CD4-positive, alpha-beta T cell (primary cell): ENCODE data around the gene EEF1G. TPM values are rescaled to one million over a fixed set of nuclear protein-coding genes. Genes with fewer than 3 reads are reported as not detected.

Source experiments
- ATAC-seq: fragments of 200-7000 bp; cut with Tn5 transposase; one replicate; pipeline ENCODE4 v1.10.0; 2022; ENCODE audit warnings: mild to moderate bottlenecking; ENCODE audit not compliant: poor library complexity
- CTCF ChIA-PET: fragments of 350-600 bp; sonication (Branson Sonifier 250); formaldehyde crosslinking; loops from one replicate; lab custom pipeline; 2021; ENCODE audit warnings: antibody characterized with exemption, inconsistent platforms; lab: Charles Lee
- POLR2A ChIA-PET: fragments of 350-600 bp; sonication (Branson Sonifier 250); formaldehyde crosslinking; loops from one replicate; lab custom pipeline; 2021; ENCODE audit warnings: antibody characterized with exemption, inconsistent platforms; lab: Charles Lee
- DNase-seq, 14 experiments: peaks; one replicate each; pipeline ENCODE4 v3.0.0-alpha.2; 2013 to 2020; ENCODE audit warnings: mixed read lengths in 2 of 14
- H3K27ac ChIP-seq, 2 donors: one replicate each; pipeline versions ENCODE4 v1.5.1 to v1.7.0; 2013; ENCODE audit warnings: low read length in 2 of 2, low read depth in 1 of 2, mild to moderate bottlenecking in 1 of 2
- H3K27me3 ChIP-seq, 2 experiments: 1 replicate in 1 of 2; 2 replicates in 1 of 2; pipeline versions ENCODE4 v1.6.1 to v1.7.0; 2013; ENCODE audit warnings: low read length in 2 of 2, control low read depth in 1 of 2, mild to moderate bottlenecking in 1 of 2, moderate library complexity in 1 of 2; ENCODE audit not compliant: insufficient read depth in 2 of 2, control insufficient read depth in 1 of 2
- H3K36me3 ChIP-seq: one replicate; pipeline ENCODE4 v1.6.1; 2013; ENCODE audit warnings: low read length, control low read depth; ENCODE audit not compliant: insufficient read depth
- H3K4me1 ChIP-seq: one replicate; pipeline ENCODE4 v1.6.1; 2013; ENCODE audit warnings: low read length, control low read depth; ENCODE audit not compliant: insufficient read depth
- H3K4me3 ChIP-seq: one replicate; pipeline ENCODE4 v1.5.1; 2013; ENCODE audit warnings: mild to moderate bottlenecking, low read length, moderate library complexity
- H3K9me3 ChIP-seq, 2 experiments: 1 replicate in 1 of 2; 2 replicates in 1 of 2; pipeline versions ENCODE4 v1.6.1 to v1.7.0; 2013; ENCODE audit warnings: low read length in 2 of 2, mild to moderate bottlenecking in 2 of 2, control low read depth in 1 of 2, moderate library complexity in 1 of 2; ENCODE audit not compliant: control insufficient read depth in 1 of 2, insufficient read depth in 1 of 2
- H3K27ac Mint-ChIP-seq: one replicate; pipeline ENCODE4 v1.8.0; 2020; ENCODE audit warnings: mixed read lengths
- H3K27me3 Mint-ChIP-seq: one replicate; pipeline ENCODE4 v1.8.0; 2021; ENCODE audit warnings: mixed read lengths
- H3K36me3 Mint-ChIP-seq: one replicate; pipeline ENCODE4 v1.8.0; 2021; ENCODE audit warnings: low read depth, mixed read lengths
- H3K4me1 Mint-ChIP-seq: one replicate; pipeline ENCODE4 v1.8.0; 2021; ENCODE audit warnings: low read depth, mixed read lengths
- H3K4me3 Mint-ChIP-seq: one replicate; pipeline ENCODE4 v1.8.0; 2020; ENCODE audit warnings: mild to moderate bottlenecking, mixed read lengths
- H3K9me3 Mint-ChIP-seq: one replicate; pipeline ENCODE4 v1.8.0; 2020; ENCODE audit warnings: mixed read lengths
- CTCF ChIP-seq: fragments of 200-600 bp; IDR thresholded peaks from one replicate; pipeline ENCODE4 v1.8.0; 2022; ENCODE audit warnings: antibody characterized with exemption, mild to moderate bottlenecking
- intact Hi-C, 2 experiments: fragments of 100-400 bp; cut with DNase I in 1 of 2; cut with micrococcal nuclease in 1 of 2; formaldehyde crosslinking; loops; one replicate each; pipeline versions ENCODE4 v1.15.1 to v1.9.0; 2023 to 2025; cut with DNase I, micrococcal nuclease
- total RNA-seq, 174 experiments: library from RNA in 2 of 174; stranded (reverse) in 2 of 174; gene quantifications; one replicate each; pipeline ENCODE4 v1.2.3 and lab custom pipeline; 2021 to 2026

EEF1G gene
- total RNA-seq, 2 experiments from 2014 or later: 2,181 to 2,269 TPM

DNA sequence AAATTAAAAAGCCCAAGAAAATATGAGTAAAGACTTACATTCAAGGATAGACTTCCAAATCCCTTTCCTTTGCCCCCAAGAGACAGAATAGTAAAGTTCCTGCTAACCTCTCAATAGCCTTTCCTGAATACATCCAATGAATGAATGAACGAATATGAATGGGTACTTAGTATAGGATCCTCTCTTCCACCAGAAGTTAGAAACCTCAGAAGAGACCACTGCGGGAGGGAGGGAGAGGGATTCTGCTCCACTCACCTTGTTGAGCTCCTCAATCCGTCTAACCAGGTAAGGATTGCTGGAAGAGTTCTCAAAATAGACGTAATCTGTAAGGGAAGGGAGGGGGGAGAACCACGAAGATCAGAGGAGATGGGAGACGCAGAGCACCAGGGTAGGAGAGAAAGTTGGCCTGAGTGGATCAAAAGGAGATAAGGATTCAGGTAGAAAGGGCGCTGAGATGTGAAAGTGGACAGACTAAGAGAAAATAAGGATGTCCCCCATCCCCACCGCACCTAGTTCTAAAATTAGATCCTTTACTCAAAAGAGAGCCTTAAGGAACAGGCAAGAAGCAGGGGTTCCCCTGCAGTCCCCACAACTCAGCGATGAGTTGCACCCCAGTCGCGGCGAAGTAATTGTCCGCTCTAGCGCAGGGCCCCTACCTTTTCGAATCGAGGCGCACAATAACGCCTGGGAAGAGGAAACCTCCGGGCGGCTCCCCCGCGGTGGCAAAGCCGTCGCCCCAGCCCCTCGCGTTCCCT, 26.9 kb upstream of the EEF1G start:
- peak overlapping the region; percentile 94 for H3K4me3 Mint-ChIP-seq
- H3K4me1 Mint-ChIP-seq: peaks cover 58% of the 10 kb centered on the region
- intact Hi-C loops: loop anchor here (1.0 to 10.0 kb wide), 4 partner anchors 8 to 164 kb away; partner anchors contain the start of genes GANAB (in 1 of the 2), POLR2G (in 1 of the 2) and TUT1 (in 1 of the 2)
- ChIA-PET POLR2A (interaction anchor here (1.2 to 4.1 kb wide), 22 partner anchors 9 to 255 kb away, joined by 3 to 177 read pairs (median 14); partner anchors contain the start of genes B3GAT3, C11orf98, CSKMT and EEF1G), CTCF (interaction anchor here (0.6 to 2.8 kb wide), 3 partner anchors 8 to 94 kb away, joined by 3 to 13 read pairs (median 4); partner anchors contain the start of gene TUT1)
- Histone ChIP-seq H3K4me1 (peaks cover 49% of the 10 kb centered on the region), H3K36me3 (peaks cover 57% of the 10 kb centered on the region), H3K4me3 (peak overlapping the region; percentile 100), H3K27me3 (no peaks in the 10 kb centered on the region), H3K9me3 (no peaks in the 10 kb centered on the region), H3K27ac (peak overlapping the region; percentile 85 to 94)
- no peak for TF ChIP-seq CTCF
- peaks cover 81% of the 10 kb centered on the region for H3K36me3 Mint-ChIP-seq
- peak in 3 of 14 experiments; percentile 17 to 25 (median 21) for DNase-seq
- no peaks in the 10 kb centered on the region for H3K27me3 Mint-ChIP-seq
- H3K9me3 Mint-ChIP-seq: no peaks in the 10 kb centered on the region
- no peak for ATAC-seq
- peak overlapping the region; percentile 93 for H3K27ac Mint-ChIP-seq

- Histone ChIP-seq H3K4me1 (peaks cover 49% of the 10 kb centered on the region), H3K4me3 (peak overlapping the region; percentile 100), H3K27ac (peak overlapping the region; percentile 85 to 94), H3K9me3 (no peaks in the 10 kb centered on the region), H3K27me3 (no peaks in the 10 kb centered on the region), H3K36me3 (peaks cover 57% of the 10 kb centered on the region)
- no peak for ATAC-seq
- Mint-ChIP-seq H3K27me3 (no peaks in the 10 kb centered on the region), H3K4me3 (peak overlapping the region; percentile 94), H3K4me1 (peaks cover 64% of the 10 kb centered on the region), H3K9me3 (no peaks in the 10 kb centered on the region), H3K27ac (peak overlapping the region; percentile 93), H3K36me3 (peaks cover 81% of the 10 kb centered on the region)
- DNase-seq: peak in 3 of 14 experiments; percentile 23 to 69 (median 58)
- POLR2A ChIA-PET: interaction anchor here (0.8 to 4.1 kb wide), 25 partner anchors 8 to 256 kb away, joined by 3 to 177 read pairs (median 10); partner anchors contain the start of genes B3GAT3, C11orf98, CSKMT and EEF1G
- intact Hi-C loops: loop anchor here (1.0 to 10.0 kb wide), 5 partner anchors 8 to 281 kb away; partner anchors contain the start of genes GANAB (in 1 of the 2), POLR2G (in 1 of the 2) and SLC3A2 (in 1 of the 2)
- CTCF ChIA-PET: interaction anchor here (2.8 kb wide), 1 partner anchor 8 kb away, joined by 13 read pairs; the partner anchor contains the start of gene TUT1
- no peak for TF ChIP-seq CTCF
These were observed 26.2 kb upstream of the EEF1G start for GRCh38 chr11:62599901-62600300.

DNA sequence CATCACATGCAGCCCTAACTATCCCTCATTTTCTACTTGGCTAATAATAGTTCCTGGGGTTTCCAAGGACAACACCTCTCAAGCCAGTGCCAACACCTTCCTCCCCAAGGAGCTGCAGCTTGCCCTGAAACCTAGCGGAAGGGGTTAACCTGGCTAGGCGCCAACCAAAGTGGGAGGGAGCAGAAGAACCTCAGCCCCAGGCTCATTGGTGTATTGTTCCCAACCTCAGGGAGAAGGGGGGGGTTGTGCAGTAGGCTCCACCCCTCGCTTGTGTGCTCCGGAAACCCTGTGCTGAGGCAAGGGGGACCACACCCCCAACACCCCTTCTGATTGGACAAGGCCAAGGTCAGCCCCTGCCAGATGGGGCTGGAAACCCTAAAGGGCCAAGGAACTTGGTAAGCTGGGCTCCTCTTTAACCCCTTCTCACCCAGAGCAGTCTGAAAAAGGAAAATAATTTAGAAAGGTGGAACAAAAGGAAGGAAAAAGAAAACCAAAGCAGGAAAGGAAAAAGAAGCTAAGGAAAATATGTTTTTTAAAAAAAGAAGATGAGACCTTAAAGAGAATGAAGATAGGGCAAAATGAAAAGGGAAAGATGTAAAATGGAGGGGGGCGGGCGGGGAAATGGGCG, 25.5 kb upstream of the EEF1G start:
- Mint-ChIP-seq H3K27me3 (no peaks in the 10 kb centered on the region), H3K9me3 (no peaks in the 10 kb centered on the region), H3K4me1 (peaks cover 71% of the 10 kb centered on the region), H3K27ac (peak overlapping the region; percentile 93), H3K4me3 (peak overlapping the region; percentile 94), H3K36me3 (peaks cover 85% of the 10 kb centered on the region)
- Histone ChIP-seq H3K9me3 (no peaks in the 10 kb centered on the region), H3K27me3 (no peaks in the 10 kb centered on the region), H3K4me3 (peak overlapping the region; percentile 100), H3K4me1 (peaks cover 50% of the 10 kb centered on the region), H3K27ac (peak overlapping the region; percentile 85 to 94), H3K36me3 (peaks cover 57% of the 10 kb centered on the region)
- CTCF ChIA-PET: no interaction called here
- DNase-seq (peak; percentile 90 to 99 (median 96)), ATAC-seq (peak; percentile 73)
- POLR2A ChIA-PET: interaction anchor here (0.6 to 4.1 kb wide), 24 partner anchors 7 to 281 kb away, joined by 3 to 177 read pairs (median 7); partner anchors contain the start of genes B3GAT3, C11orf98, CSKMT and EEF1G
- intact Hi-C loops: loop anchor here (2.0 to 5.0 kb wide), 2 partner anchors 263 to 282 kb away; partner anchors contain the start of gene SLC3A2 (in 1 of the 2)
- no peak for TF ChIP-seq CTCF
